ENCODE results near the gene SRCIN1.

DNA sequence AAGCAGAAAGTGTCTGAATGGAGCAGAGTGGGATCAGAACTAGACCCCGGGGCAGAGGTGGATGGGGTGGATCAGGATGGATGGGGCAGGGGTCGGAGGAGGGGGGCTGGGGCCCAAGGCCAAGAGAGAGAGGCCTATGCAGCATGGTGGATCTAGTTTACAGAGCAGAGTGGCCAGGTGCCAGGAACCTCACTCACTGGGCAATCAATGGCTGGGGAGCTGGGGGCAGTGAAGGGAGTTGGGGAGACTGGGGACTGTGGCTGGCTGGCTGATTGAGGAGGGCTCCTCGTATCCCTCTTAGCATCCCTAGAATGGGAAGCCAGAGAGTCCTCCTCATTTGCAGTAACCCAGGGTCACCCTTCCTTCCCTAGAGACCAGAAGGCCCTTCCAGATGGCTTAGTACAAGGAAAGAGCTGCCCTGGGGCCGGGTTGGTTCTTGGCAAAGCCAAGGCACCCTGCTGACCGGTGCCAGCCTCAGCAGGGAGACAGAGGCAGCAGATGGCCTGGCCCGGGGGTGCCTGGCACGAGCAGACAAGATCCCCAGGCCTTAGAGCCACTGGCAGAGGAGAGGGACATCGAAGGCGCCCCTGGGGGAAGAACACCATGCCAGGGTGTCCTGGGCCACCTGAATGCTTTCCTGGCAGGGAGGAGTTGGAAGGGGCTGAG, 36.8 kb downstream of the SRCIN1 start:
- no peak for TF ChIP-seq POLR2AphosphoS5 (IDR thresholded peaks at IDR 0.05)
- TF ChIP-seq, protein P1, sequence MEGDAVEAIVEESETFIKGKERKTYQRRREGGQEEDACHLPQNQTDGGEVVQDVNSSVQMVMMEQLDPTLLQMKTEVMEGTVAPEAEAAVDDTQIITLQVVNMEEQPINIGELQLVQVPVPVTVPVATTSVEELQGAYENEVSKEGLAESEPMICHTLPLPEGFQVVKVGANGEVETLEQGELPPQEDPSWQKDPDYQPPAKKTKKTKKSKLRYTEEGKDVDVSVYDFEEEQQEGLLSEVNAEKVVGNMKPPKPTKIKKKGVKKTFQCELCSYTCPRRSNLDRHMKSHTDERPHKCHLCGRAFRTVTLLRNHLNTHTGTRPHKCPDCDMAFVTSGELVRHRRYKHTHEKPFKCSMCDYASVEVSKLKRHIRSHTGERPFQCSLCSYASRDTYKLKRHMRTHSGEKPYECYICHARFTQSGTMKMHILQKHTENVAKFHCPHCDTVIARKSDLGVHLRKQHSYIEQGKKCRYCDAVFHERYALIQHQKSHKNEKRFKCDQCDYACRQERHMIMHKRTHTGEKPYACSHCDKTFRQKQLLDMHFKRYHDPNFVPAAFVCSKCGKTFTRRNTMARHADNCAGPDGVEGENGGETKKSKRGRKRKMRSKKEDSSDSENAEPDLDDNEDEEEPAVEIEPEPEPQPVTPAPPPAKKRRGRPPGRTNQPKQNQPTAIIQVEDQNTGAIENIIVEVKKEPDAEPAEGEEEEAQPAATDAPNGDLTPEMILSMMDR (IDR thresholded peaks at IDR 0.05): no peak

Data from esophagus muscularis mucosa (tissue), 3 donors.